NT2/D1 (cell line): Measurements from ENCODE around the gene COMMD10.

Experiments used
- SUZ12 ChIP-seq: IDR thresholded peaks from 2 replicates; pipeline ENCODE4 v1.6.1; 2011; ENCODE audit not compliant: insufficient read length, insufficient read depth; ENCODE audit errors: extremely low read depth
- YY1 ChIP-seq: IDR thresholded peaks from 2 replicates; pipeline ENCODE4 v1.6.1; 2011; ENCODE audit not compliant: insufficient read length, insufficient read depth
- ZNF274 ChIP-seq: IDR thresholded peaks from 2 replicates; pipeline ENCODE4 v1.6.1; 2011; ENCODE audit warnings: mild to moderate bottlenecking, low read depth, low read length

DNA sequence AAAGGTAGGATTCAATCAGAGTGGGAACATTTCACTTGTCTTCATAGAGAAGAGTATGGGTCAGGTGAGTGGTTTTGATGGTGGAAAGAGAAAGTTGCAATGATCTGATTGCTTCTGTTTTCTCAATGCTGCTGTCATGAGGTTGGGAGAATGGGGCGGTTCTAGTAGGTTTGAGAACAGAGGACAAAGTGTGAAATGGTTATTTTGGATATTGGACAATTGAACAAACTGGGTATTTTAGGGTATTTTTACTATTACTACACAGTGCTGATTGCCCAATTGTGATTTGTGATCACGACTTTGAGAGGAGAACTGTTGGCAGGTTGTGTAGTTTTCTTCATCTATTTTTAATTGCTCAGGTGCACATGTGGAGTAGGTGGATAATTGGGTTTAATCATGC lies 60.2 kb downstream of the COMMD10 start:
- TF ChIP-seq ZNF274 (no peak), YY1 (no peak), SUZ12 (no peak)
